HG02840 (cell line): Measurements from ENCODE around the gene DIS3L2.
"Not testable (repeated sequence)": the region's sequence is repeated elsewhere in the genome, so short reads cannot be mapped to it uniquely, and the experiment has no call there.

ENCODE experiments used
- ATAC-seq: cut with Tn5 transposase; IDR thresholded peaks from one replicate; pipeline ENCODE4 v1.9.1; 2021; ENCODE audit warnings: mild to moderate bottlenecking, moderate library complexity, moderate number of reproducible peaks; ENCODE audit not compliant: unreplicated experiment, low FRiP score

Gene DIS3L2

DNA sequence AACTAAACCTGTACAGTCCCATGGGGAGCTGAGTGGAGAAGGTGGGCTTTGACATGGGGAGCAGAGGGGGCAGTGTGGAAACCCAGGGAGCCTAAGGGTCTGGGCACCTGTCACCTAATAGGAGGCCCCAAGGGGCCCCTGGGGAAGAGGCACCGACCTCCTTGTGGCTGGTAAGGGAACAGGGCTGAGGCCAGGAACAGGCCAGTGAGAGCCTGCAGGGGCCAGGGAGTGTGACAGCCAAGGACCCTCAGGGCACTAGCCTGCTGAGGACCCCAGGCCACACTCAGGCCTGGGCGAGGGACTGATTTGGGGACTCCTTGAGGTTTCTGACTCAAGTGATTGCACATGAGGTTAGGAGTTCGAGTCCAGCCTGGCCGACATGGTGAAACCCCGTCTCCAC lies 392.6 kb downstream of the DIS3L2 start:
- no peak for ATAC-seq

DNA sequence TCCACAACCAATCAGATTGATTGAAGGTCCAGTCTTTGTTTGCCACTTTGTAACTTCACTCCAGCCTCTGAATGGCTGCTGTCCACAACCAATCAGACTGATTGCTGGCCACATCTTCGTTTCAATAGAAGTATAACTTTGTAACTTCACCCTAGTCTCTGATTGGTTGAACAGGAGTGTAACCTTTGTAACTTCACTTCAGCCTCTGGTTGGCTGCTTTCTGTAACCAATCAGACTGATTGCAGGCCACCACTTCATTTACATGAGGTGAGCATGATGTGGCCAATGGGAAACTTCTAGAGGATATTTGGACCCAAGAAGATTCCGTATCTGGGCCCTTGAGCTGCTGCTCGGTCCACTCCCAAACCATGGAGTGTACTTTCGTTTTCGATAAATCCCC lies 400.1 kb downstream of the DIS3L2 start:
- ATAC-seq, result no peak

GRCh38 chr2:232362174-232362900 lies 400.8 kb downstream of the DIS3L2 start:
- no peak for ATAC-seq

DNA sequence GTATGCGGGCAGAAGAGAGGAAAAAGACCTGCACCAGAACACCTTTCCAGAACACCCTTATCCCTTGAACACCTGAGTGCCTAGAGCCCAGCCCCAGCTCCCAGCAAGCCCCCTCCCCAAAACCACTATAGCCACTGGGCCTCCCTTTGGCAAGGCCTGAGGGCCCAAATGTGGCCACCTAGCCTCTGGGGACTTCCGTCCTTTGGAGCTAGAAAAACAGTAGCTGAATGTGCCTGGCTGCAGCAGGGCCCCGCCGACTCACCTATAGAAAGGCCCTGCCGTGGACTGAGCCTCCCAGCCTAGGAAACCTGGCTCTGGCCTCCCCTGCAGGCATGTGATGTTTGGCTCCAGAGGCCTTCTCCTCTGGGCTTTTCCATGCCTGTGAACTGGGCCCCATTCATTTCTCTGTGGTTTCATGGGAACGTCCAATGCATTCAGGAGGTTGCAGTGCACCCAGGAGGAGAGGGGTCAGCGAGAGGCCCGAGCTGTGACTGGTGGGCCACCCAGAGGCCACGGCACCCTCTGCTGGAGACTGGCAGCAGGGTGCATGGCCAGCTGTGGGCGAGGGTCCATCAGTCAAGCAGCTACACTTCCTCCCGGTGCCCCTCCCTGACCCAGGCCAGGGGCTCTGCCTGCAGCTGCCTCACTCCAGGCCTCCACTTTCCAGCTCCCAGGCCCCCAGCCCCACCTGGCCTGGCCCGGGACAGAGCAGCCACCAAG lies 401.7 kb downstream of the DIS3L2 start:
- ATAC-seq, result not testable (repeated sequence)

DNA sequence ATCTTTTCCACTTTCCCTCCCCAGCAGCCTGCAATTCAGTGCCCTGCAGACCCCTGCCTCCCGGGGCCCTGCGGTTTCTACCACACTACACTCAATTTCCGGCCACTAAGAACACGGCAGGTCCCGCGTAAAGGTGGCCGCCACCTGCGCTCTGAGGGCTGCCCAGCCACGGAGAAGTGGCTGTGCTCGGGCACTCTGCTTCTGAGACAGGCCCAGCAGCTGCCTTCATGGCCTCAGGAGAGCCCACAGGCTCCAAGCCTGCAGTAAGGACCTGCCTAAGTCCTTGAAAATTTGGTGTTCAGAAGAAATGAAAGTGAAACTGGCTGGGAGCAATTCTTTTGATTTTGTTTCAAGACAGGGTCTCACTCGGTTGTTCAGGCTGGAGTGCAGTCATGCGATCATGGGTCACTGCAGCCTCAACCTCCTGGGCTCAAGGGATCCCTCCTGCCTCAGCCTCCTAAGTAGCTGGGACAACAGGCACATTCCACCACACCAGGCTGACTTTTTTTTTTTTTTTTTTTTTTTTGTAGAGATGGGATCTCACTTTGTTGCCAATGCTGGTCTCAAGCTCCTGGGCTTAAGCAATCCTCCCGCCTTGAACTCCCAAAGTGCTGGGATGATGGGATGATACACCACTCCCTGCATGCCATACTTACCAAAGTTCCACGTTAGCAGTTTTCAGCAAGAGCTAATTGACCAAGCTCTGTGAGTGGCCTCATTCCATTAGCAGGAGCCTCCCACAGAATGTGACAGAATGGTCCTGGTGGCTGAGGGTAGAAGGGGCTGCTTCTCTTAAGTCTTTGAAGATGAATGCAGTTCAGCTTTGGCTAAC lies 402.5 kb downstream of the DIS3L2 start:
- ATAC-seq, result no peak

- ATAC-seq, result not testable (repeated sequence)
Measured at GRCh38 chr2:232364806-232365594, 403.5 kb downstream of the DIS3L2 start.

DNA sequence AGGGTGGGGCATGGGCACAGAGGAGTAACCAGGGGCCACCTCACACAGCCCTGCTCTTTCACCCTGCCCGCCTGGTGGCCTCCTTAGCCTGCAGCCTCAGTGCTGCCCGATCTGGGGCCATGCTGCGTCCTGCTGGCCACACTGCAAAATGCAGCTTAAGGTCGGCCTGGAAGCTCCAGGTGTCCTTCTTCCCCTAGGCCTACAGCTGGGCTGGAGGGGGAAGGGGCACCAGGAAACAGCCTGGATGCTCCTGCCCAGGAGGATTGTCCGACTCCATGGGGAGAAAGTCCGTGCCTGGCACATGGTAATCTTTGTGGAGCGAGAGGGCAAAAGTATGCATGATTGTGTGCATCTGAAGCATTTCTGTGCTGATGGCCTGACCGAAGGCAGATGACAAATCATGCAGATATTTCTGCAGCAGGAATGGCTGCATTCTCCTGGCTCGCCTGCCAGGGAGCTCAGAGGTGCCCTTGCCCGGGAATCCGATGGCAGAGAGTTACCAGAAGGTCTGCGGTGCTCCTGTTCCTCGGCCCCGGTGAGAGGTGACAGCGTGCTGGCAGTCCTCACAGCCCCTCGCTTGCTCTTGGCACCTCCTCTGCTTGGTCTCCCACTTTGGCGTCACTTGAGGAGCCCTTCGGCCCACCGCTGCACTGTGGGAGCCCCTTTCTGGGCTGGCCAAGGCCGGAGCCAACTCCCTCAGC lies 404.3 kb downstream of the DIS3L2 start:
- ATAC-seq, result no peak

DNA sequence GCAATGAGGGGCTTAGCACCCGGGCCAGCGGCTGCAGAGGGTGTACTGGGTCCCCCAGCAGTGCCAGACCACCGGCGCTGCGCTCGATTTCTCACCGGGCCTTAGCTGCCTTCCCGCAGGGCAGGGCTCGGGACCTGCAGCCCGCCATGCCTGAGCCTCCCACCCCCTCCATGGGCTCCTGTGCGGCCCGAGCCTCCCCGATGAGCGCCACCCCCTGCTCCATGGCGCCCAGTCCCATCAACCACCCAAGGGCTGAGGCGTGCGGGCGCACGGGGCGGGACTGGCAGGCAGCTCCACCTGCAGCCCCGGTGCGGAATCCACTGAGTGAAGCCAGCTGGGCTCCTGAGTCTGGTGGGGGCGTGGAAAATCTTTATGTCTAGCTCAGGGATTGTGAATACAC lies 404.9 kb downstream of the DIS3L2 start:
- ATAC-seq, result not testable (repeated sequence)

GRCh38 chr2:232367016-232367415 lies 405.5 kb downstream of the DIS3L2 start:
- no peak for ATAC-seq

DNA sequence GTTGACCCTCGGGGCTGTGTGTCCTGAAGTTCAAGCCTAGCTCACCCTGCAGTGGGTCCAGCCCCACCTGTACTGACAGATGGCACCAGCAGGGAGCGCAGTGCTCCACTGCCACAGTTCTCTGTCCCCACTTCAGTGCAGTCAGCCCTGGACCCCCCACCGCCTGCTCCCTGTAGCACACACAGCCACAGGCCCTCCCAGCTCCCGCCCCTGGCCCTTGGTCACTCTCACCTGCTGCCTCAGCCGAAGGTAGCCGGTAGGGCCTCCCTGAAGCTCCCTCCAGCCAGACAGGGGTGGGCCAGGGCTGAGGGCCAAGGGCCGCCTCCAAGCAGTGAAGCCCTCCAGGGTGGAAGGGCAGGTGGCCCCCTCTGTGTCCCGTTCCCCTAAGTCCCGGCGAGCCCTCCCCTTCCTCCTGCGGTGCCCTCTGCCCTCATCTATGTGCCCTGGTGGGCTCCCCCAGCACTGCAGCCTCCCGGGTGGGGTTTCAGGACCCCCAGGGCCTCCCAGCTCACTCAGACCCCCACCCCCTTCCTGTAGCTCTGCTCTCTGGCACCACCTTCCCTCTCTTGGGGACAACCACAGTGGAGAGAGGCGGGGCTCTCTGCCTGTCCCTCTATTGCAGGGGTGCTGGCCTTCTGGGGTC lies 406.2 kb downstream of the DIS3L2 start:
- no peak for ATAC-seq

GRCh38 chr2:232368311-232368731 lies 406.8 kb downstream of the DIS3L2 start:
- no peak for ATAC-seq

GRCh38 chr2:232369126-232369951 lies 407.8 kb downstream of the DIS3L2 start:
- no peak for ATAC-seq

- not testable (repeated sequence) for ATAC-seq
Measured at GRCh38 chr2:232370007-232370406, 408.5 kb downstream of the DIS3L2 start.

- ATAC-seq, result no peak
Measured at GRCh38 chr2:232372231-232373208, 411.0 kb downstream of the DIS3L2 start.

DNA sequence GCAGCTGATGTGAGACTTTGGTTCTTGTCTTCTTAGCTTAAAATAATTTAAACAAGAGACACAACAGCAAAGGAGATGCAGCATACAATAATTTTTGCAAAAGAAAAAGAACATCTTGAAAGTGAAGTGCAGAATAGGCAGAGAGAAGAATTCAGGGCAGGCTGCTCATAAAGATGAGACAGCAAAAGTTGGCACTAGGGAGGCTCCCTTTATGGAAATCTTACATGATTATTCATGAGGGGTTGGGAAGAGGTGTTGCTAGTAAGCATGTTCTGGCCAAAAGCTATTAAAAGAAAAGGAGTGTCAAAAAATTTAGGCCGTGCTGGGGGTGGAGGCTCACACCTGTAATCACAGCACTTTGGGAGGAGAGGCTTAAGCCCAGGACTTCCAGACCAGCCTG lies 412.8 kb downstream of the DIS3L2 start:
- ATAC-seq, result no peak

- ATAC-seq, result no peak
Measured at GRCh38 chr2:232375164-232375563, 413.7 kb downstream of the DIS3L2 start.

DNA sequence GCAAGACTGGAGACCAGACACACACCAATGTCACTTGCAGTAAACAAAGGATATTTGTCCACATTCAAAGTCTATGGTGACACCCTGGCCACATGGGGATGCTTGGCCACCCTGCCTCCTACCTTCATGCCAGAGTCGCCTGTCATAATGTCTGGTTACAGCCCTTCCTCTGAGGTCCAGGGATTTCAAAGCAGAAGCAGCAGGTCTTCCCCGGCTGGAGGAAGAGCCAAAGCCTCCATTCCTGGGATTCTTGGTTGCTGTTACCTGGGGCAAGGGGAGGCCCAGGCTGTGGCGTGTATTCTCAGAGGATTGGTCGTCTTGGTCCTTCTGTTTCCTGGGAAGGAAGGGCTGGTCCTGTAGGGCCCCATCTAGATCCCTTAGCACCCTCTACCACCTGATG lies 414.7 kb downstream of the DIS3L2 start:
- ATAC-seq, result no peak
